GM18517 (cell line): Measurements from ENCODE around the gene CD27.
A peak's percentile ranks its signal among the peaks of the same experiment; 100 is the strongest.
"Not testable (repeated sequence)": the region's sequence is repeated elsewhere in the genome, so short reads cannot be mapped to it uniquely, and the experiment has no call there.

Experiments used
- ATAC-seq: cut with Tn5 transposase; IDR thresholded peaks from one replicate; pipeline ENCODE4 v1.9.1; 2021; ENCODE audit warnings: mild to moderate bottlenecking, moderate library complexity; ENCODE audit not compliant: unreplicated experiment

CD27 gene

DNA sequence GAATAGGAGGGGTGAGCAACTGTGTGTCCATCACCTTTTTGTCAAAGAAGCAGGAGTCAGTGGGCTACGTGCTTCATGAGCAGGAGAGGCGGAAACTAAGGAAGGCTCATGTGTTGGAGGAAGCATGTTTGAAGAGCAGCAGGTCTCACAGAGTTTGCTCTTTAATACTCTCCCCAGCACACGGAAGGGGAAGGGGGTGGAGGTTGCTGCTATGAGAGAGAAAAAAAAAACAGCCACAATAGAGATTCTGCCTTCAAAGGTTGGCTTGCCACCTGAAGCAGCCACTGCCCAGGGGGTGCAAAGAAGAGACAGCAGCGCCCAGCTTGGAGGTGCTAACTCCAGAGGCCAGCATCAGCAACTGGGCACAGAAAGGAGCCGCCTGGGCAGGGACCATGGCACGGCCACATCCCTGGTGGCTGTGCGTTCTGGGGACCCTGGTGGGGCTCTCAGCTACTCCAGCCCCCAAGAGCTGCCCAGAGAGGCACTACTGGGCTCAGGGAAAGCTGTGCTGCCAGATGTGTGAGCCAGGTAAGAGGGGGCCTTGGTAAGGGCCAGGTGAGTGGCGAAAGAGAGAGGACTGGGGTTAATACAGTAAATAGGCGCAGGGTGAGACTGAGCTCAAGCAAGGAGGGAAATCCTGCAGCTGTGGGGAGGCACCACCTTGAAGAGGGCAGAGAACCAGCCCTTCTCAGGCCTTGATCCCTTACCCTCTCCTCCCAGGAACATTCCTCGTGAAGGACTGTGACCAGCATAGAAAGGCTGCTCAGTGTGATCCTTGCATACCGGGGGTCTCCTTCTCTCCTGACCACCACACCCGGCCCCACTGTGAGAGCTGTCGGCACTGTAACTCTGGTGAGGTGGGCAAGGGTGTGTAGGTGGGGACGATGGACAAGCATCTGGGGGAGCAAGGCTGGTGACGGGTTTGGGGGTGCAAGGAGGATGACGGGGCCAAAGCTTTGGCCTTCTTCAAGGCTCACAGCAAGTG lies at the start of gene CD27:
Gene CD27 (plus strand): TSS at position 252 of the 985 bp plus-strand sequence. CDS start 141 bp downstream, at position 393.
- no peak for ATAC-seq

DNA sequence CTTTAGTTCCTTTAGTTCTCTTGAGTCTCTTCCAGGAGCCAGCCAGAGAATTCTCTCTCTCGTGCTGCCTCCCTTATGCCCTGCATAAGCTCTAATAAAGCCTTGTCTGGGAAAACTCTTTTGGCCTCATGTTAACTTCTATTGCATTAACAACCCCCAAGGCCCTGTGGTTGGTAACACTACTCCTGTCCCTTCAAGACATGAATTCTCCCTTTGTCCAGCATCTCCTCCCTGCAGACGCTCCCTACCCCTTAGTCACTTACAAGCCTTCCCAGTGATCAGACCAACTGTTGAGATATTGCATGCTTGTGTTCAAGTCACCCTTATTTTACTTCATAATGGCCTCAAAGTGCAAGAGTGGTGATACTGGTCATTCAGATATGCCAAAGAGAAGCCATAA lies 48.7 kb upstream of the CD27 start:
- ATAC-seq: no peak

DNA sequence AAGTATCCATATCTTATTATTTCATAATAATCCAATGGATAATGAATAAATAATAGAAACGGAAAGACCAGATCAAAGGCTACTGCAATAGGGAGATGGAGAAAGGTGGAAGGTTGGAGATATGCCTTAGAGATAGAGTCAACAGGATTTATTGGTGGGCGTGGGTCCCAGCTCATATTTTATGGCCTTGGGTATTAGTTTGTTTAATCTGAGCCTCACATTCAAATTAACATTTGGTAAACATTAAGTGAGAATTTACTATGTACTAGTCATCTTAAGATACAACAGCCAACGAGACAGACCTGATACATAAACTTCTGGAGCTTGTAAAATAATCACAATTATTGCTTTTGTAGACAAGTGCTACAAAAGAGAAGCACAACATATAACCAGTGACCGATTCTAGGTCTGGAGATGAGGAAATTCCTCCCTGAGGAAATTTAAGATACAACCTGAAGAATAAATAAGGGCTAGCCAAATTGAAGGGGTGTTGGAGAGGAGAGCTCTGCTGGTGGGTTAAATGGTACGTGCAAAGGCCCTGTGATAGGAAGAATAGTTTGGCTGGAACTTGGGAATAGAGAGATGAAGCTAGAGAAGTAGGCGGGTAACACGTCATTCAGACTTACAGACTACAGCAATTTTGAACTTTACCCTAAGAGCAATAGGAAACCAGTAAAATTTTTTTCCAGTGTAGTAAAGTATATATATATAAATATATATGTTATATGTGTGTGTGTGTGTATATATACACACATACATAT lies 44.7 kb upstream of the CD27 start:
- no peak for ATAC-seq

DNA sequence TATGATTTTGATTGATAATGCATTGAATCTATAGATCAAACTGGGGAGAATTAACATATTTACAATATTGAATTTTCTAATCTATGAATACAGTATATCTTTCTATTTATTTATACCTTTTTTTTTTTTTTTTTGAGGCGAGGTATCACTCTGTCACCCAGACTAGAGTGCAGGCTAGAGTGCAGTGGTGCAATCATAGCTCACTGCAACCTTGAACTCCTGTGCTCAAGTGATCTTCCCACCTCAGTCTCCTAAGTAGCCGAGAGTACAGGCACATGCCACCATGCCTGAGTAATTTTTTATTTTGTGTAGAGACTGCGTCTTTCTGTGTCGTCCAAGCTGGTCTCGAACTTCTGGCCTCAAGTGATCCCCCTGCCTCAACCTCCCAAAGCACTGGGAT lies 40.4 kb upstream of the CD27 start:
- no peak for ATAC-seq

DNA sequence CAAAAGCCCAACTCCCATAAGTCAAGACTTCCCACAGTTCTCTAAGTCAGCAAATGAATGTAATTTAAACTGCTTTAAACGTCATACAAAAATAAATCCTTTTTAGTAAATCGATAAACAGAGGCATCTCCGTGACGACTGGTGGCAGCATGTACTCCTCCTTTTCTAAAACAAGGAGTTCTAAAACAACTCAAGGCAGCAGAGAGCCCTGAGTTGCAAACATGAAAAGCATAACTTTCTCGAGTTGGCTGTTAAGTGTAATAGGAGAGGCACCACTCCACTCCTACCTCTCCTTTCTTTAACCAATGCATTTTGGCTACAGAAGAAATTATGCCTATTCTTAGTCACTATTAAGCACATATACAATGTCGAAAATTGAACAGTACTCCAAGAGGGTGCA lies 38.8 kb upstream of the CD27 start:
- no peak for ATAC-seq

DNA sequence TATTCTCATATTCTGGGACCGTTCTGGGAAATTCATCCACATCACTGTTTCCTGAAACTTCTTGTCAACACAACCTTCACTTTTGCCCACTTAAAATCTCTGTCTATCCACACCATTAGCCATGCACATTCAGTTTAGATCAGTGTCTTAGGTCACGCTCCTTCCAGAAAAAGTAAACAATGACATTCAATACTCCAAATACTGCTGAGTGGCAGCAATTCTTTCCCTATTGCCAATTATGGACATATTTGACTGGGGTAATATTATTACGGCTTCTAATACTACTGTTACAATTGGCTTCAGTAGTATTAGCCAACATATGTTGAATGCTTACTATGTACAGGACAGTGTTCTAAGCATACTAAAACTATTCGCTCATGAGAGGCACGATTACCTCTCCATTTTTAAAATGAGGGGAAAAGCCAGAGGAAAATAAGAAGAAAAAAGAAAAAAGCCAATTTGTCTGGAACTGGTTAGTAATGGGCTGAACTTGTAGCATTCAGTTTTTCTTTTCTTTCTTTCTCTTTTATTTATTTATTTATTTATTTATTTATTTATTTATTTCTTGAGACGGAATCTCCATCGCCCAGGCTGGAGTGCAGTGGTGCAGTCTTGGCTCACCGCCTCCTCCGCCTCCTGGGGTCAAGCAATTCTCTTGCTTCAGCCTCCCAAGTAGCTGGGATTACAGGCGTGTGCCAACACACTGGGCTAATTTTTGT lies 37.4 kb upstream of the CD27 start:
- no peak for ATAC-seq

DNA sequence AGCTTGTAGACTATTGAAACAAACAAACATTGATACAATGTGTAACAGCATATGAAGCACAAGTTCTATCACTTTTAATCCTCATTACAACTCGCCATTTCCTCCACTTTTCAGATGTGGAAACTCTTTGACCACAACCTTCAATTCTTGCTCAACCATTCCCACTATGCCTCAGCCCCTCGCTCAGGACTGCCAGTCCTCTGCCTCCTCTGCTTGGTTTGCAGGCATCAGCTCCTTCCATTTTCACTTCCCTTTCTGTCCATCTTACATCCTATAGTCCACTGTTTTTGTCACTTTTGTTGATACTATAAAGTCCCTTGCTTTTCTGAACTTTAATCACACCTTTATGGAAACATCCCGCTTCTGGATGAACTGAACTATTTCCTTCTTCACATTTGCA lies 28.2 kb upstream of the CD27 start:
- ATAC-seq: no peak

DNA sequence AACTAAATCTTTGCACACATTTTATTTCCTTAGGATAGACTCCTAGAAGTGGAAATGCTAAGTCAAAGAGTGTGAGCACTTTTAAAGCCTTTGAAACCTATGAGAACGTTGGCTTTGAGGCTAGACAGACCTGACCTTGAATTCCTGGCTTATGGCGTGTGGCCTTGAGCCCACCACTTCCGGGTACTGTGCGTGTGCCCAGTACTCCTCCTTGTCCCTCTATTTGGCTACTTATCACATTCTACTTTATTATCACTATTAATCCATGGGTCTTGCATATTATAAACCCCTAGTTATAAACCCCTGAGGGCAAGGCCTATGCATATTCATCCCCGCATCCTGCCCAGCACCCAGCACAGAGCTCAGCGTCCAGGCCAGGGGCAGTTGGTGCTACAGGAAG lies 26.0 kb upstream of the CD27 start:
- no peak for ATAC-seq

DNA sequence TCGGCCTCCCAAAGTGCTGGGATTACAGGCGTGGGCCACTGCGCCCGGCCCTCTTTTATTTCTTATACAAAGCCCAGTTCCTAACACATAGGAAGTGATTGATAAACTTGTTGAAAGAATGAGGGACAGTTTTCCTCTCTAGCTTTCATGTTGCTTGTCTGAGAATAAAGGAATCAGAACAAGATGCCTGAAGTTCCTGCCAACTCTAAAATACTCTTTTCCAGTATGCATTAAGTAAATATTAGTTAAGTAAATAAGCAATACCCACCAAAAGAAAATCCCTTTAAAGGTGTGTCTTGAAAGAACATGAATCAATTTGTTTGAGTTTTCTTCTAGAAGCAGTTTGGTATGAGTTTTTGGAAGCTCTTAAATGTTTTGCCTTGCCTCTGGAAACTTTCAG lies 24.4 kb upstream of the CD27 start:
- no peak for ATAC-seq

DNA sequence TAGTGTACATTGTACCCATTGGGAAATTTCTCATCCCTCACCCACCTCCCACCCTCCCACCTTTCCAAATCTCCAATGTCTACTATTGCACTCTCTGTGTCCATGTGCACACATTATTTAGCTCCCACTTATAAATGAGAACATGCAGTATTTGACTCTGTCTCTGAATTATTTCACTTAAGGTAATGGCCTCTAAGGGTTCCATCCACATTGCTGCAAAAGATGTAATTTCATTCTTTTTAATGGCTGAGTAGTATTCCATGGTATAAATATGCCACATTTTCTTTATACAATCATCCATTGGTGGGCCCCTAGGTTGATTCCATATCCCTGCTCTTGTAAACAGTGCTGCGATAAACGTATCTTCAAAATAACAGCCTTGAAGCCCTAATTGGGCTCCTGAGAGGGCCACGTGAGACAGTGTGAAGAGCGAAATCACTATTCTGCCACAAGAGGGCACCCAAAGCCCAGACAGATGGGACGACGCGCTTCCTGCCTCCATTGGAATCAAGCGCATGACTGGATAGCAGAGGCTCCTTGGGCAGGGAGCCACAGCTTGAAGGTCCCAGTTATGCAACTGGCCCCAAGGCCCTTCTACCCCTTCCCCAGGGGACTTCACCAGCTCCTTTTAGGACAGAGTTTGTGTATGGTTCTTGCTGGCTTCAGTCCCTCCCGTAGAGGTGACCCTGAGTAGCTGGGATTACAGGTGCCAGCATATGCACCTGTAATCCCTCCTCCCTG lies 21.3 kb upstream of the CD27 start:
- ATAC-seq: no peak

DNA sequence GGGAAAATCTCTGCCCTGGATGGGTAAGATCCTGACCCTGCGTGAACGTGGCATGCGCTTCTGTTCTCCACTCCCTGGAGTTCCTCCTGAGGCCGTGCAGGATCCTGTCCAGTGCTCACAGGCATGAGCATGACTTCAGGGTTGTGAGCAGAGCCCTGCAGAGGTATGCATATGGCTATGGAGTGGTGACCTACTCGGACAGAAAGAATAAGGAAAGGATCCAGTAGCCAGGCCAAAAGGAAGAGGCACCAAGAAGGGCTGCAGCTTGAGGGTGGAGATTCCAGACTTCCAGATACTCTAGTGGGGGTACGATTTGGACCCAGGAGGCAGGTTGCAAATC lies 20.8 kb upstream of the CD27 start:
- no peak for ATAC-seq

DNA sequence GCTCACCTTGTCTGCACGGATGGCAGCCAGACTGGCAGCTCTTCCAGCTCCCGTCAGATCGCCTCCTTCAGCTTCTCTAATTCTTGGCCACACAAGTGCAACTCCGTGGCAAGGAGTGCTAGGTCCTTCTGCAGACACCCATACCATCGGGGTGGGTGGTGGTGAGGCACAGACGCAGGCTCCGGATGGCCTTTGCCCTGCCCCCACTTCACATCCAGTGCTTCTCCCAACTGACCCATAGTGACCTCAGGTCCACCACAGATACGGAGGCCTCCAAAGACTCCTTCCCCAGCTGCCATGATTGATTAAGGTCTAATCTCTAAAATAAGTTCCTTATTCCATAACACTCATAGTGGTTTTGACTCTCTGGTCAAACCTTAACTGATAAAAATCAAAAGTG lies 19.9 kb upstream of the CD27 start:
- ATAC-seq: no peak

DNA sequence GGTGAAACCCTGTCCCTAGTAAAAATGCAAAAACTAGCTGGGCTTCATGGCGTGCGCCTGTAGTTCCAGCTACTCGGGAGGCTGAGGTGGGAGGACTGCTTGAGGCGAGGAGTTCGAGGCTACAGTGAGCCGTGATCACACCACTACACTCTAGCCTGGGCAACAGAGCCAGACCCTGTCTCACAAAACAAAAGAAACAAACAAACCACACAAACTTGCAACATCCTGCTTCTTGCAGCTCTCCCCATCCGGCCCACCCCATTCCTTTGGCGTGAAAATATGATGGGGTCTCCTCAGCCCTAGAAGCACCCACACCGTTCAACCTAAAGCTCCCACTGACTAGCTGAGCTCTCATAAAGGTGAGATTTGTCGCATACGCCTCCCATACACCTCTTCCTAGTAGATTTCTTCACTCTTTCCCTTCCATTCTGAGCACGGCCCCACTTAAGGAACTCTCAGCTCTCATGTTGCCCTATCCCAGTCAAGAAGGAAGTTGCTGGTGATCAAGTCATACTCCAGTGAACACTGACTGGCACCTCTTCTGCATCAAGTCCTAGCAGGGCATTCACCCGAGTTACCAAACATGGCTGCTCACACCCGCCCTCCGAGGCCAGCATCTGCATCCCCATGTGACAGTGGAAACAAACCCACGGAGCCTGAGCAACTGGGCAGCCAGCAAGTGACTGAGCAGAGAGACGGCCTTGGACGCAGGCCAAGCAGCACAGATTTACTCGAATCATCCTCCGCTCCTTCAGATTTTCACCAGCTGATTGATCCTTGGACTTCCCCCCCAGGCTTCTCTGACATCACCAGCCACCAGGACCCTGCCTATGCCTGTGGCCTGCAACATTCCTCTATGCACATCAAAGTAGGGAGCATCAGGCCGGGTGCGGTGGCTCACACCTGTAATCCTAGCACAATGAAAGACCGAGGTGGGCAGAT lies 18.9 kb upstream of the CD27 start:
- no peak for ATAC-seq

DNA sequence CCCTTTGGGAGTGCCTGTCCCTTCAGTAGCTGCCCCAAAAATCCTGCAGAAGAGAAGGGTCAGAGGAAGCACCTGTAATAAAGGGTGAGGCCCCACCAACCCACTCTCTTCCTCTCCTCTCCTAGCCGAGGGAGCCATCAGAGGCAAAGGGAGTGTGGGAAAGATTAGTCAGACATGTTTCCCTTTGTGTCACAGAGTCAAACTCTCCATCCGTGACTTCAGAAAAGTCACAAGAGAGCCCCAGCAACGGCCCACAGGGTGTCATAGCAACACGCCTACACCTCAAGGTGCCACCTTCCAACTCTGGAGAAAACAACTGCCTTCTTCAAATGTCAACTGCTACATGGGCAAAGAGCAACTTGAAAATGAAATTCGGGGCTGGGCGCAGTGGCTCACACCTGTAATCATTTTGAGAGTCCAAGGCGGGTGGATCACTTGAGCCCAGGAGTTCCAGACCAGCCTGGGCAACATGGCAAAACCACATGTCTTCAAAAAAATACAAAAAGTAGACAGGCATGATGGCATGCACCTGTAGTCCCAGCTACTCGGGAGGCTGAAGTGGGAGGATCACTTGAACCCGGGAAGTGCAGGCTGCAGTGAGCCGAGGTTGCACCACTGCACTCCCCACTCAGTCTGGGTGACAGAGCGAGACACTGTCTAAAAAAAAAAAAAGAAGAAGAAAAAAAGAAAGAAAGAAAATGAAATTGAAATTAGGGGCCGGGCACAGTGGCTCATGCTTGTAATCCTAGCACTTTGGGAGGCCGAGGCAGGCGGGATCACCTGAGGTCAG lies 17.7 kb upstream of the CD27 start:
- peak; percentile 63 for ATAC-seq

DNA sequence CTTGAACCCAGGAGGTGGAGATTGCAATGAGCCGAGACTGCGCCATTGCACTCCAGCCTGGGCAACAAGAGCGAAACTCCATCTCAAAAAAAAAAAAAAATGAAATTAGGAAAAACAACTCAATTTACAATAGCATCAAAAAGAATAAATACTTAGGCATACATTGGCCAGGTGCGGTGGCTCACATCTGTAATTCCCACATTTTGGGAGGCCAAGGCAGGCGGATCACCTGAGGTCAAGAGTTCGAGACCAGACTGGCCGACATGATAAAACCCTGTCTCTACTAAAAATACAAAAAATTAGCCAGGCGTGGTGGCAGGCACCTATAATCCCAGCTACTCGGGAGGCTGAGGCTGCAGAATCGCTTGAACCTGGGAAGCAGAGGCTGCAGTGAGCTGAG lies 17.0 kb upstream of the CD27 start:
- ATAC-seq: not testable (repeated sequence)

DNA sequence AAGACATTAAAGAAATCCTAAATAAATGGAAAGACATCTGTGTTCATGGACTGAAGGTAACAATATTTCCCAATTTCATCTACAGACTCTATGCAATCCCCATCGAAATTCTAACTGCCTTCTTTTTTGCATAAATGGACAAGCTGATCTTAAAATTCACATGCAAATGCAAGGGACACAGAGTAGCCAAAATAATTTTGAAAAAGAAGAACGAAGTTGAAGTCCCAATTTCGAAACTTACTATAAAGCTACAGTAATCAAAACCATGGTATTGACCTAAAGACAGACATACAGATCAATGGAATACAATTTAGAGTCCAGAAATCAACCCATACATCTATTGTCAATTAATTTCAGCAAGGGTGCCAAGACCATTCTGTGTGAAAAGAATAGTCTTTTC lies 16.4 kb upstream of the CD27 start:
- ATAC-seq: no peak

DNA sequence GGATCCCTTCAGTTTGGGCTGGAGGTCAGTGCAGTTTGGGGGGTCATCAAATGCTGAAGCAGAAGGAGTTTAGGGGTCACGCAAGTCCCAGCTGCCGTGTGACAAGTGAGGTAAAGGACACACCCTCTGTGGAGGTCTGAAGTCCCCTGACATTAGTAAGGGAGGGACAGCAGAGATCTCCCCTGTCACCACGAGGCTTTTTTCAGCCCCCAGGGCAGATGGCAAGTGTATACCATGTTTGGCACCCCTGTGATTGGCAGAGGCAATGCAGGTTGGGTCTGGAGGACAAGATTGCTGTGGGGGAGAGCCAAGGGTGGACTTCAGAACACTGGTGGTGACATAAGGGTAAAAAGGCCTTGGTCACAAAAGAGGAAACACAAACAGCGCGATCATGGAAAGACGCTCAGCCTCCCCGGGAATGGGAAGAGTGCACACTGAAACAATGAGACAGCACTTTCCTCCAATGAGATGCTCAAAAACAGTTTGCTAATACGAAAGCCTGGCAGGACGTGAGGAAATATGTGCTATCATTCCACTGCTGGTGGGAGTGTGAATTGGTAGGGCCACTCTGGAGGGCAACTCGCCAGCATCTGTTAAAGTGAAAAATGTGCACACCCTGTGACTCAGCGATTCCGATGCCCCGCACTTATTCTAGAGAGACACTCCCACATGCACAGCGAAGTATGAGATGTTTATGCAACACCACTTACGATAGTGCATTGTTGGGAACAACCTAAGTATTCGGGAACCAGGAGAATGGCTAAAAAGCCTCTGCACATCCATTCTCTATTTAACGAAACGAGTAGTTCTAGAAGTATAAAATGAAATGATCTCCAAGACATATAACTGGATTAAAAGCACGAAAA lies 14.4 kb upstream of the CD27 start:
- ATAC-seq: no peak

DNA sequence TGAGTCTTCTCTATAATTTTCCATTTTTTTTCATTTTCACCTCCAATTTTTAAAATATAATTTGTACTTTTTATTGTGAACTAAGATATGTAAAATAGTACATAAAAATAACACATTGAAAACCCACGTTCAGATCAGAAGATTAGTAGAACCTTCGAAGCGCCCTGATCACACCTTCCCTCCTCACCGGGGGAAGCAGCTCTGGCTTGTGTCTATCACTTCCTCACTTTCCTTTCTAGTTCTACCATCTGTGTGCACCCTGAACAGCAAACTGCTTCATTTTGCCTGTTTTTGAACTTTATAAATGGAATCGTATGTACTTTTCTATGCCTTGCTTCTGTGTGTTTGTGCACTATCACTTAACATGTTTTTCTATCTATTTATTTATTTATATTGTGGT lies 11.8 kb upstream of the CD27 start:
- ATAC-seq: no peak
